Measurements from ENCODE around the gene ENKUR. TPM values are rescaled to one million over a fixed set of nuclear protein-coding genes. Genes with fewer than 3 reads are reported as not detected.

ENKUR gene
- total RNA-seq, 1 donor from 2014 or later: not detected

DNA sequence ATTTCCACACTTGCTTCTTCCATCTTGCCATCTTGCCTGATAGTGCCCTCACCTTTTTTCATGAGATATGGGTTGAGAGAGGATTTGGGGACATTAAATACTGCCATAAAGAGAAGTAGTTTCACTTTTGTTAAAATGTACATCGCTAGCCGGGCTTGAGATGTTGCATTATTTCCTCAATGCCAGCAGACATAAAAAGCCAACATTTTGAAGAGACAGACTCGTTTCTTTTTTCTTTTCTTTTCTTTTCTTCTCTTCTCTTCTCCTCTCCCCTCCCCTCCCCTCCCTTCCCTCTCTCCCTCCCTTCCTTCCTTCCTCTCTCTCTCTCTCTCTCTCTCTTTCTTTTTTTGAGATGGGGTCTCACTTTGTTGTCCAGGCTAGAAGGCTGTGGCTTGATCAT lies 17.9 kb downstream of the ENKUR start:
- Mint-ChIP-seq H3K9me3 (ENCODE audit: unreplicated experiment) (no peaks in the 10 kb centered on the region), H3K4me1 (ENCODE audit: low read depth, unreplicated experiment) (no peaks in the 10 kb centered on the region), H3K27me3 (ENCODE audit: unreplicated experiment) (peaks cover 3% of the 10 kb centered on the region), H3K4me3 (ENCODE audit: unreplicated experiment) (no peak overlapping the region), H3K27ac (ENCODE audit: unreplicated experiment) (no peak overlapping the region), H3K36me3 (ENCODE audit: unreplicated experiment) (no peaks in the 10 kb centered on the region)
- DNase-seq: no peak
- TF ChIP-seq, protein P1, sequence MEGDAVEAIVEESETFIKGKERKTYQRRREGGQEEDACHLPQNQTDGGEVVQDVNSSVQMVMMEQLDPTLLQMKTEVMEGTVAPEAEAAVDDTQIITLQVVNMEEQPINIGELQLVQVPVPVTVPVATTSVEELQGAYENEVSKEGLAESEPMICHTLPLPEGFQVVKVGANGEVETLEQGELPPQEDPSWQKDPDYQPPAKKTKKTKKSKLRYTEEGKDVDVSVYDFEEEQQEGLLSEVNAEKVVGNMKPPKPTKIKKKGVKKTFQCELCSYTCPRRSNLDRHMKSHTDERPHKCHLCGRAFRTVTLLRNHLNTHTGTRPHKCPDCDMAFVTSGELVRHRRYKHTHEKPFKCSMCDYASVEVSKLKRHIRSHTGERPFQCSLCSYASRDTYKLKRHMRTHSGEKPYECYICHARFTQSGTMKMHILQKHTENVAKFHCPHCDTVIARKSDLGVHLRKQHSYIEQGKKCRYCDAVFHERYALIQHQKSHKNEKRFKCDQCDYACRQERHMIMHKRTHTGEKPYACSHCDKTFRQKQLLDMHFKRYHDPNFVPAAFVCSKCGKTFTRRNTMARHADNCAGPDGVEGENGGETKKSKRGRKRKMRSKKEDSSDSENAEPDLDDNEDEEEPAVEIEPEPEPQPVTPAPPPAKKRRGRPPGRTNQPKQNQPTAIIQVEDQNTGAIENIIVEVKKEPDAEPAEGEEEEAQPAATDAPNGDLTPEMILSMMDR (IDR thresholded peaks at IDR 0.05; ENCODE audit: partially characterized antibody, unreplicated experiment): no peak

DNA sequence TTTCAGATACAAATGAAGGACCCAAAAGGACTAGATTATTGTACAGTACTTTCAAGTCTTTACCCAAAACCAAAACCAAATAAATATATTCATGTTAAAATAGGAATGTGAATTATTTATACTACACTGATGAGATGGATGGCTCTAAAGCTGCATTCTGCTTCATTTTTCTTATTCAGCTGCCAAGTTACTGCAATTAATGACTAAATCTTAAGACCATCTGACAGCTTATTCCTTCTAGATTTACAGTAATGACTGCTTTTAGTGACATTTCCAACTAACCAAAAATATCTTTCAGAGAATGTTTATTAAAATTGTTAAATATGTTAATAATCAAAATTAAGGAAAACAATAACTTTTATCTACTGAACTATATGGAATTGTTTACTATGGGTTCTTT lies 20.9 kb downstream of the ENKUR start:
- peaks cover 3% of the 10 kb centered on the region for H3K27me3 Mint-ChIP-seq (ENCODE audit: unreplicated experiment)
- no peak overlapping the region for H3K27ac Mint-ChIP-seq (ENCODE audit: unreplicated experiment)
- no peak for DNase-seq
- TF ChIP-seq, protein P1 (IDR thresholded peaks at IDR 0.05; ENCODE audit: partially characterized antibody, unreplicated experiment): no peak
- H3K36me3 Mint-ChIP-seq (ENCODE audit: unreplicated experiment): no peaks in the 10 kb centered on the region
- H3K4me1 Mint-ChIP-seq (ENCODE audit: low read depth, unreplicated experiment): no peaks in the 10 kb centered on the region
- no peaks in the 10 kb centered on the region for H3K9me3 Mint-ChIP-seq (ENCODE audit: unreplicated experiment)
- no peak overlapping the region for H3K4me3 Mint-ChIP-seq (ENCODE audit: unreplicated experiment)

DNA sequence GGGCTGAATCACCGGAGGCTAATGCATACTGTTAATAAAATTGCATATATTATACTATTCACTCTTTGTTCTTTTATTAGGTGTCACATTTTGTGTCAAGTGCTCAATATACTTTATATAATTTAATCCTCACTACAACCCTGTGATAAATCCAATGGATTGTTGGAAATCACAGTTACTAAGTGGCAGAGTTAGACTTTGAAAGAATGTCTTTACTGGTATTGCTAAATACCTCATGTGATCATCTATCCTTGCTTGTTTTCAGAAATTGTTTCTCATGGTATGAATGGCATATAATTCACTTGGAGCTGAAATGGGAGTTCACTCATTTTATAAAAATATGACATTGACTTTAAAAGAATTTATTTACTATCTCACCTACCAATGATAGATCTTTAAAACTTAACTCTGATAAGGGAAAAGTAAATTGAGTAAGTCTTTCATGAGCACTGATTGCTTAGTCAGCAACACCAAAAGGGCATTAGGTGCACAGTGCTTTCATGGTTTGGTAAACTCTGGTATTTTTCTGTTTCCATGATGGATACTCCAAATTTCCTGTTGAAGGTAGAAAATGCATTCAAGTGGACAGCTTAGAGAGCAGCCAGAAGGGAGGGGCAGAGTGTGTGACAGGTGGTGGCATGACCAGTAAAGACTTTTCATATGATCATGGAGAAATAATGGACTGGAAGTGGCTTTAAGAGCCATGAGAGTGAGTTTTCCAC lies 22.6 kb downstream of the ENKUR start:
- Mint-ChIP-seq H3K9me3 (ENCODE audit: unreplicated experiment) (peaks cover 3% of the 10 kb centered on the region), H3K27me3 (ENCODE audit: unreplicated experiment) (peaks cover 3% of the 10 kb centered on the region), H3K36me3 (ENCODE audit: unreplicated experiment) (no peaks in the 10 kb centered on the region), H3K4me3 (ENCODE audit: unreplicated experiment) (no peak overlapping the region), H3K27ac (ENCODE audit: unreplicated experiment) (no peak overlapping the region), H3K4me1 (ENCODE audit: low read depth, unreplicated experiment) (no peaks in the 10 kb centered on the region)
- TF ChIP-seq, protein P1 (IDR thresholded peaks at IDR 0.05; ENCODE audit: partially characterized antibody, unreplicated experiment): no peak
- DNase-seq: no peak

DNA sequence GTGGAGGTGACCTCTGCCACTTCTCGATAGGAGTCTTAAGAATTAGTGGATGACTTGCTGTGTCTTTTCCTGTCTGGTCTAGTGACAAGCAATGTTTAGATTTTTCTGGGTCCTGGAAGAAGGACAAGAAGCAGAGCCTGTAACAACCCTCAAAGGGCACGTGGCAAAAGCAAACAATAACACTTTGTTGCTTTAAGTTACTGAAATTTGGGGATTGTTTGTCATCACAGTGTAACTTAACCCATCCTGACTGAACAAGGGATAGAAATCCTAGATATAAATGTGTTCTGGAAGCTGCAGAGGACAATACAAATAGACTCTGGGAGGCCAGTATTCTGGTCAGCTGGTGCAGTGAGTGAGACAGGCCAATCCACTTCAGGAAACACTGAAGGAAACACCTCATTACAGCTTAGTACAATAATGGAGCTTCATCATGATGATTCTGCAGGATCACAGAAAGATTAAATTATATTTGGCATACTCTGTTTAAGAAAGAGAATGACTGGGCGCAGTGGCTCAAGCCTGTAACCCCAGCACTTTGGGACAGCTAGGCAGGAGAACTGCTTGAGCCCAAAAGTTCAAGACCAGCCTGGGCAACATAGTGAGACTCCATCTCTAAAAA lies 23.3 kb downstream of the ENKUR start:
- H3K4me1 Mint-ChIP-seq (ENCODE audit: low read depth, unreplicated experiment): no peaks in the 10 kb centered on the region
- no peak for DNase-seq
- no peak overlapping the region for H3K4me3 Mint-ChIP-seq (ENCODE audit: unreplicated experiment)
- H3K27ac Mint-ChIP-seq (ENCODE audit: unreplicated experiment): no peak overlapping the region
- no peaks in the 10 kb centered on the region for H3K36me3 Mint-ChIP-seq (ENCODE audit: unreplicated experiment)
- H3K27me3 Mint-ChIP-seq (ENCODE audit: unreplicated experiment): peaks cover 3% of the 10 kb centered on the region
- H3K9me3 Mint-ChIP-seq (ENCODE audit: unreplicated experiment): peaks cover 3% of the 10 kb centered on the region
- TF ChIP-seq, protein P1 (IDR thresholded peaks at IDR 0.05; ENCODE audit: partially characterized antibody, unreplicated experiment): no peak

DNA sequence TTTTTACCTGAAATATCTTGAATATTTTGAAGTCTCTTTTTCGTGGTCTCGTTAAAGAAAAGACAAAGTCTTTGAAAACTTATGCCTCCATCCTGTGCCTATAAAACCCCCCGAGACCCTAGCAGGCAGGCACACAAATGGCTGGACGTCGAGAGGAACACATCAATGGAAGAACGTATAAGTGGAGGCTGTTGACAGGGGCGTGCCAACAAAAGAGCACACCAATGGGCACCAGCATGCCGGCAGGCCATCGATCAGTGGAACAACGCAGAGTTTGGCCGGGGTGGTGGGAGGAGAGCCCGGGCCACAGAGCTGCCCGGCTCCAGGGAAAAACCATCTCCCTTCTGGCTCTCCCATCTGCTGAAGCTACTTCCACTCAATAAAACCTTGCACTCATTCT lies 24.7 kb downstream of the ENKUR start:
- H3K9me3 Mint-ChIP-seq (ENCODE audit: unreplicated experiment): peaks cover 3% of the 10 kb centered on the region
- peaks cover 3% of the 10 kb centered on the region for H3K27me3 Mint-ChIP-seq (ENCODE audit: unreplicated experiment)
- H3K36me3 Mint-ChIP-seq (ENCODE audit: unreplicated experiment): no peaks in the 10 kb centered on the region
- H3K4me1 Mint-ChIP-seq (ENCODE audit: low read depth, unreplicated experiment): no peaks in the 10 kb centered on the region
- H3K4me3 Mint-ChIP-seq (ENCODE audit: unreplicated experiment): no peak overlapping the region
- no peak overlapping the region for H3K27ac Mint-ChIP-seq (ENCODE audit: unreplicated experiment)
- TF ChIP-seq, protein P1 (IDR thresholded peaks at IDR 0.05; ENCODE audit: partially characterized antibody, unreplicated experiment): no peak
- DNase-seq: no peak

All from glutamatergic neuron (in vitro differentiated cells).